ENCODE measurements around the gene NT5C1B. TPM values are rescaled to one million over a fixed set of nuclear protein-coding genes. Genes with fewer than 3 reads are reported as not detected.
A peak's percentile ranks its signal among the peaks of the same experiment; 100 is the strongest.

NT5C1B gene
- total and polyA plus RNA-seq, 2 experiments from 2014 or later = not detected

DNA sequence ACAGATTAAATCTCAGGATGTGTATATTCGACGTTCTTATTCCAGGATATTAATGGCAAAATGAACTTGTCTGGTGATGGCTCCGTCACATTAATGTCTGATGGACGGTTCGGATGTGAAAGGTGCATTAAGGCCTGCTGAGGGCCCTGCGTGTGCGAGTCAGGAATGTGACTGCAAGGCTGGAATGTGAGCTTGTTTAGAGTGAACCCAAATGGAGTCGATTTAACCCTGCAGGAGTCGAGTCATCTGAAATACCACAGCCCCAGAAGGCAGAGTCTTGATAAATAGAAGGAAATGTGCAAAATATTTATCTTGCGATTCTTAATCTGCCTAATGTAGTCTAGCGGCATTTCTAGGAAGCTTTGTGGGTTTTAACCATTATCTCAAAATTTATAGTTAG lies 73.3 kb downstream of the NT5C1B start:
- Mint-ChIP-seq H3K36me3 (ENCODE audit: low read depth) (no peaks in the 10 kb centered on the region), H3K27ac (no peak overlapping the region), H3K4me1 (peaks cover 12% of the 10 kb centered on the region), H3K27me3 (ENCODE audit: insufficient read depth, low read depth, poor library complexity) (peaks cover 3% of the 10 kb centered on the region), H3K4me3 (no peak overlapping the region), H3K9me3 (no peaks in the 10 kb centered on the region)
- H3K4me3 ChIP-seq = no peak overlapping the region
- no peaks in the 10 kb centered on the region for H3F3A ChIP-seq (replicated peaks; ENCODE audit: low read depth)
- H3K27ac ChIP-seq (ENCODE audit: low read depth) = no peak overlapping the region
- peaks cover 5% of the 10 kb centered on the region; the same call in 1 of the 2 replicates for H3K4me1 ChIP-seq (ENCODE audit: insufficient read depth)
- no peaks in the 10 kb centered on the region for H3K9me2 ChIP-seq (ENCODE audit: insufficient read depth)
- H3K36me3 ChIP-seq (ENCODE audit: insufficient read depth) = no peaks in the 10 kb centered on the region
- TF ChIP-seq JUNB (IDR thresholded peaks at IDR 0.05; ENCODE audit: unreplicated experiment) (no peak), POLR2AphosphoS5 (IDR thresholded peaks at IDR 0.05; ENCODE audit: low read depth) (no peak), EZH2 (IDR thresholded peaks at IDR 0.05; ENCODE audit: low read depth, unreplicated experiment) (no peak), REST (IDR thresholded peaks at IDR 0.05; ENCODE audit: unreplicated experiment) (no peak), EZH2phosphoT487 (IDR thresholded peaks at IDR 0.05; ENCODE audit: unreplicated experiment) (no peak), CREB1 (CRISPR knock-in tag; IDR thresholded peaks at IDR 0.05; ENCODE audit: low read depth) (no peak), NANOG (IDR thresholded peaks at IDR 0.05; ENCODE audit: borderline replicate concordance) (no peak), ZNF331 (CRISPR knock-in tag; IDR thresholded peaks at IDR 0.05; ENCODE audit: low read depth) (no peak), STAT1 (IDR thresholded peaks at IDR 0.05; ENCODE audit: unreplicated experiment) (no peak)
- TF ChIP-seq, protein P1, sequence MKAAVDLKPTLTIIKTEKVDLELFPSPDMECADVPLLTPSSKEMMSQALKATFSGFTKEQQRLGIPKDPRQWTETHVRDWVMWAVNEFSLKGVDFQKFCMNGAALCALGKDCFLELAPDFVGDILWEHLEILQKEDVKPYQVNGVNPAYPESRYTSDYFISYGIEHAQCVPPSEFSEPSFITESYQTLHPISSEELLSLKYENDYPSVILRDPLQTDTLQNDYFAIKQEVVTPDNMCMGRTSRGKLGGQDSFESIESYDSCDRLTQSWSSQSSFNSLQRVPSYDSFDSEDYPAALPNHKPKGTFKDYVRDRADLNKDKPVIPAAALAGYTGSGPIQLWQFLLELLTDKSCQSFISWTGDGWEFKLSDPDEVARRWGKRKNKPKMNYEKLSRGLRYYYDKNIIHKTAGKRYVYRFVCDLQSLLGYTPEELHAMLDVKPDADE (IDR thresholded peaks at IDR 0.05) = no peak
- peak; percentile 43 for ATAC-seq
- H3K79me2 ChIP-seq (replicated peaks; ENCODE audit: insufficient read depth) = no peaks in the 10 kb centered on the region
- no peaks in the 10 kb centered on the region for H3K27me3 ChIP-seq (ENCODE audit: insufficient read depth)
- peak; percentile 60 for DNase-seq (ENCODE audit: low spot score)
- H3K4me2 ChIP-seq = no peak overlapping the region
- no peaks in the 10 kb centered on the region for H4K20me1 ChIP-seq (replicated peaks; ENCODE audit: insufficient read depth)
- peak overlapping the region; percentile 52; the same call in 1 of the 2 replicates for H2AFZ ChIP-seq

DNA sequence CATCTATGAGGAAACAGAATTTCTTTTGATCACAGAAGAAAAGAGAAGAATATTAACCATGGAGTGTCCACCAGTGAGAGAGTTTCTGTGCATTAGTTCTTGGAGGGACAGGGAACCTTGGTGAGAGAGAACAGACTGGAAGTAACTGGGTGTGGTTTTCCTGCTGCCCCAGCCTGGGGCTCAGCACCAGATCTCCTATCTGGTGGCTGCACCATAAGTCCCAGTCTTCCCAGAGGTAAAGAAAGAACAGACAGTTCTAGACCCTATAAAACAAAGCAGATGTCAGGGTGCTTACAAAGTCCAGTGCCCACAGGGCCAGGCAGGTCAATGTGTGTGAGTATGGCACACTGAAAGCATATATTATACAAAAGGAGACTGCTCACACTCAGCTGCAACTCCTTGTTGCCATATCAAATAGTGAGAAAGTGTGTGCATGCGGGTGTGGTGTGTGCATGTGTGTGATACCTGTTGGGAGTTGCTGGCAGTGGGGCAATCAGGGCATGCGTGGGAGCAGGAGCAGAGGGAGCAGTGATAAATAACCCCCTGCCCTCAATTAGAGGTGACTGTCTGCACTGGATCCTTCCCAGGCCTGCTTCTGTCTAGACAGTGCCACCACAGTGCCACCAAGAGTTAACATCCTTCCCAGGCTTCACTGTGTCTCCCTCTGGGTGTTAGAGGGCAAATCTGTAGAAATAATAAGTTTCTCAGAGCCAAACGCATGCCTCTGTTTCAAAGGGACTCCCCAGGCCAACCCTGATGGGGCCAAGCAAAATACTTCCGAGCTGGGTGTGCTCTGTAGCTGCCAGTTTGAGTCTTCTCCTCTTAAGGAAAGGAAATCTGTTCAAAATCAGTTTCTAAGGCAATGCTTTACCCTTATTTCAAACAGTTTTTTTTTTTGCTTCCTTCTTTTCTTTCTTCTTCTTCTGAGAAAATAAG lies 74.6 kb downstream of the NT5C1B start:
- Mint-ChIP-seq H3K27me3 (ENCODE audit: insufficient read depth, low read depth, poor library complexity) (peaks cover 3% of the 10 kb centered on the region), H3K36me3 (ENCODE audit: low read depth) (no peaks in the 10 kb centered on the region), H3K27ac (no peak overlapping the region), H3K4me3 (no peak overlapping the region), H3K4me1 (peaks cover 6% of the 10 kb centered on the region), H3K9me3 (no peaks in the 10 kb centered on the region)
- no peak overlapping the region for H3K4me2 ChIP-seq
- no peak overlapping the region for H3K4me3 ChIP-seq
- H3K4me1 ChIP-seq (ENCODE audit: insufficient read depth) = peaks cover under 1% of the 10 kb centered on the region; the same call in 1 of the 2 replicates
- no peaks in the 10 kb centered on the region for H3F3A ChIP-seq (replicated peaks; ENCODE audit: low read depth)
- H3K36me3 ChIP-seq (ENCODE audit: insufficient read depth) = no peaks in the 10 kb centered on the region
- H3K27me3 ChIP-seq (ENCODE audit: insufficient read depth) = no peaks in the 10 kb centered on the region
- no peaks in the 10 kb centered on the region for H3K9me2 ChIP-seq (ENCODE audit: insufficient read depth)
- no peaks in the 10 kb centered on the region for H4K20me1 ChIP-seq (replicated peaks; ENCODE audit: insufficient read depth)
- TF ChIP-seq ZNF114 (CRISPR knock-in tag; IDR thresholded peaks at IDR 0.05) (no peak), STAT1 (IDR thresholded peaks at IDR 0.05; ENCODE audit: unreplicated experiment) (no peak)
- no peak overlapping the region for H2AFZ ChIP-seq
- H3K27ac ChIP-seq (ENCODE audit: low read depth) = no peak overlapping the region
- DNase-seq (ENCODE audit: low spot score) = no peak
- no peaks in the 10 kb centered on the region for H3K79me2 ChIP-seq (replicated peaks; ENCODE audit: insufficient read depth)
- ATAC-seq = no peak

Small RNA genes within 50 kb of the gene (small RNA-seq; reads per million reads assigned to genes)
- gene RNU6-1215P (ENCODE audit: low replicate concordance) = not detected

Other genes with a start within 250 kb of the NT5C1B start
- 38.0 and 38.1 TPM in 2 replicates for gene RDH14, start 28.9 kb downstream of the NT5C1B start, total RNA-seq (2014; rRNA removed; shearing (Covaris generic))
- gene RDH14, start 28.9 kb downstream of the NT5C1B start, polyA plus RNA-seq (2016; fragmentation: Nextera tagmentation; extraction: Ambion mirVana) = 40.6 and 41.7 TPM in 2 replicates